Peyer's patch (tissue), 4 donors: ENCODE results near the gene LIMK1. TPM values are rescaled to one million over a fixed set of nuclear protein-coding genes. Genes with fewer than 3 reads are reported as not detected.
"Not testable (repeated sequence)": the region's sequence is repeated elsewhere in the genome, so short reads cannot be mapped to it uniquely, and the experiment has no call there.

Source experiments
- DNase-seq, 3 donors: peaks; one replicate each; pipeline ENCODE4 v3.0.0-alpha.2; 2017 to 2019
- H3K27ac ChIP-seq, 4 donors: fragments of 200-600 bp; sonication (generic); one replicate each; pipeline ENCODE4 v1.5.1; 2016 to 2019
- H3K27me3 ChIP-seq, 2 donors: fragments of 200-600 bp; sonication (generic); one replicate each; pipeline ENCODE4 v1.5.1; 2019
- H3K36me3 ChIP-seq, 3 donors: fragments of 200-600 bp; sonication (generic); one replicate each; pipeline ENCODE4 v1.5.1; 2016 to 2019
- H3K4me1 ChIP-seq, 4 donors: fragments of 200-600 bp; sonication (generic); one replicate each; pipeline ENCODE4 v1.5.1; 2016 to 2019
- H3K4me3 ChIP-seq, 4 donors: fragments of 200-600 bp; sonication (generic); 1 replicate in 3 of 4; 2 replicates in 1 of 4; pipeline ENCODE4 v1.5.1; 2016 to 2019; ENCODE audit warnings: mild to moderate bottlenecking in 1 of 4
- H3K9me3 ChIP-seq, 4 donors: fragments of 200-600 bp; sonication (generic); one replicate each; pipeline ENCODE4 v1.5.1; 2016 to 2019; ENCODE audit warnings: mild to moderate bottlenecking in 1 of 4
- CTCF ChIP-seq, 6 experiments: fragments of 450-650 bp in 4 of 6; fragments of 200-600 bp in 2 of 6; sonication (generic) in 1 of 6; IDR thresholded peaks; one replicate each; pipeline ENCODE4 v1.5.1; 2017 to 2019; ENCODE audit warnings: antibody characterized with exemption in 6 of 6, mild to moderate bottlenecking in 3 of 6, moderate library complexity in 1 of 6
- POLR2A ChIP-seq, 2 donors: fragments of 450-650 bp; IDR thresholded peaks; one replicate each; pipeline ENCODE4 v1.5.1; 2017; ENCODE audit warnings: antibody characterized with exemption in 2 of 2, mild to moderate bottlenecking in 2 of 2, moderate library complexity in 2 of 2
- total RNA-seq, 4 donors: library from RNA; depleted of rRNA; stranded (reverse); fragments of >200 nt; gene quantifications; one replicate each; pipeline ENCODE4 v1.1.0, GENCODE V29; 2016

Gene LIMK1
- total RNA-seq, 4 donors from 2014 or later = 3.7 to 38.0 (median 11.7) TPM

- Histone ChIP-seq H3K27ac (no peak overlapping the region), H3K4me3 (no peak overlapping the region), H3K36me3 (no peaks in the 10 kb centered on the region), H3K9me3 (no peaks in the 10 kb centered on the region), H3K27me3 (no peaks in the 10 kb centered on the region), H3K4me1 (no peaks in the 10 kb centered on the region)
- TF ChIP-seq POLR2A (IDR thresholded peaks at IDR 0.05) (no peak), CTCF (IDR thresholded peaks at IDR 0.05) (no peak)
- DNase-seq = no peak
Measured at GRCh38 chr7:74042746-74043522, 40.7 kb upstream of the LIMK1 start.

- H3K4me3 ChIP-seq = no peak overlapping the region
- H3K4me1 ChIP-seq = no peaks in the 10 kb centered on the region
- no peak for TF ChIP-seq POLR2A (IDR thresholded peaks at IDR 0.05)
- TF ChIP-seq CTCF (IDR thresholded peaks at IDR 0.05) = no peak
- H3K9me3 ChIP-seq = no peaks in the 10 kb centered on the region
- no peak overlapping the region for H3K27ac ChIP-seq
- no peaks in the 10 kb centered on the region for H3K36me3 ChIP-seq
- no peaks in the 10 kb centered on the region for H3K27me3 ChIP-seq
- no peak for DNase-seq
Measured at GRCh38 chr7:74043523-74043951, 40.1 kb upstream of the LIMK1 start.

- H3K36me3 ChIP-seq = no peaks in the 10 kb centered on the region
- H3K9me3 ChIP-seq = no peaks in the 10 kb centered on the region
- TF ChIP-seq CTCF (IDR thresholded peaks at IDR 0.05) = no peak
- no peak for TF ChIP-seq POLR2A (IDR thresholded peaks at IDR 0.05)
- H3K27me3 ChIP-seq = no peaks in the 10 kb centered on the region
- no peaks in the 10 kb centered on the region for H3K4me1 ChIP-seq
- DNase-seq = no peak
- no peak overlapping the region for H3K27ac ChIP-seq
- H3K4me3 ChIP-seq = no peak overlapping the region
Measured at GRCh38 chr7:74044366-74045350, 38.9 kb upstream of the LIMK1 start.

- H3K27ac ChIP-seq, DNase-seq, H3K9me3 ChIP-seq, H3K4me1 ChIP-seq, H3K36me3 ChIP-seq, H3K4me3 ChIP-seq, H3K27me3 ChIP-seq: not testable (repeated sequence)
Measured at GRCh38 chr7:74046581-74046980, 37.0 kb upstream of the LIMK1 start.

GRCh38 chr7:74047804-74048380, 35.7 kb upstream of the LIMK1 start:
- H3K4me3 ChIP-seq = no peak overlapping the region
- H3K27me3 ChIP-seq = no peaks in the 10 kb centered on the region
- TF ChIP-seq CTCF (IDR thresholded peaks at IDR 0.05) (no peak), POLR2A (IDR thresholded peaks at IDR 0.05) (no peak)
- H3K4me1 ChIP-seq = no peaks in the 10 kb centered on the region
- H3K27ac ChIP-seq = no peak overlapping the region
- H3K36me3 ChIP-seq = peaks cover 0 to 5% (median 0%) of the 10 kb centered on the region in 3 donors
- no peaks in the 10 kb centered on the region for H3K9me3 ChIP-seq
- no peak for DNase-seq
